HuH-7.5 (cell line): ENCODE data around the gene SCGB3A2.

Experiments used
- DNase-seq: peaks from one replicate; pipeline ENCODE4 v3.0.0; 2011; ENCODE audit warnings: low spot score

SCGB3A2 gene

DNA sequence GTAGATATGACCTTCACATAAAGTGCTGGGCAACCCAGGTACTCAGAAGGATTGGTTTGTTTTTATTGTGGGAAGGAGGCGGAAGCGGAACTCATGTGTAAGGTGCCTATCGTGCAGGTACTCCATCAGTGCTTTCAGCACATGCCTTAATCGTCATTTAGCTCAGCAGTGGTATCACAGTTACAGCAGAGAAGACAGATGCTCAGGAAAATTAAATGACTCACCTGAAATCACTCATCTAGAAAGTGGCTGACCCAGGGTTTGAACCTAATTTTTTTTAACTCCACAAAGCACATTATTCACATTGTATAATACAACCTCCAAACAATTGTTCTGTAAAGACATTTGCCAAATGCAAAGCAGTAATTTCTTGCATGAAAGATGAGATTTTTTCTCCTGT lies 25.6 kb downstream of the SCGB3A2 start:
- DNase-seq, result no peak

- DNase-seq, result peak; percentile 7
Measured at GRCh38 chr5:147906326-147907095, 28.0 kb downstream of the SCGB3A2 start, which contains the start of gene C5orf46. TSS of gene C5orf46 (minus strand) at chr5:147906538. CDS start at chr5:147906501, 37 bp downstream.

- no peak for DNase-seq
Measured at GRCh38 chr5:147911427-147911826, 32.9 kb downstream of the SCGB3A2 start.

DNA sequence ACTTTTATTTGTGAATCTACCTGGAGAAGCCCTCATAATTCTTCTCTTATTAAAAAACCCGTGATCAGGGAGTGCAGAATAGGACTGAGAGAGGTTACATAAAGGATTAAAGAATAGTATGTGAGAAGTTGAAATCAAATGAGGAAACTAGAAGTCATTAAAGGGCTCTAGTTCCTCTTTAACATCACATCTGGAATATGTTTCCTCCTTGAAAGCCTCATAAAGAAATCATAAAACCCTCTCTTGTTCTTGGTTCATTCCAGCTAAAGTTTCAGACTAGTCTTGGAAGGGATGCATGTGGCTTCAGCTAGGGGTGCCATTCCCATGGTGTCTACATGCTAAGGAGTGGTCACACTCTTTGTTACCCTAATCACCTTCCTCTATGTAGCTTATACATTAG lies 33.5 kb downstream of the SCGB3A2 start:
- DNase-seq, result no peak

DNA sequence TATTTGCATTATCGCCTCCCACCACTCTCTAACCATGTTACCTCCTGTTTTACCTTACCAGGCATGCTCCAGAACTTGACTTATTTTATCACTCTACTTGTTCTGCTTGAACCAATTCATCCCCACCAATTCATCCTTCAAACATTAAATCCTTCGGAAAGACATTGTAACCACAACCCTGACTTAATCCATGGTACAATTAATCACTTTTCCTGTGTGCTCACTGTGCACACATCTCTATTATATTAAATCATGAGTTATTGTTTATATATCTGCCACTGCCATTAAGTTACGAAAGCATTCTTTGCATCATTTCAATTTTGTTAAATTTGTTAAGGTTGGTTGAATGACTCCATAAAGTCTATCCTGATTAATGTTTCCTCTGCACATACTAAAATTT lies 35.3 kb downstream of the SCGB3A2 start:
- no peak for DNase-seq

DNA sequence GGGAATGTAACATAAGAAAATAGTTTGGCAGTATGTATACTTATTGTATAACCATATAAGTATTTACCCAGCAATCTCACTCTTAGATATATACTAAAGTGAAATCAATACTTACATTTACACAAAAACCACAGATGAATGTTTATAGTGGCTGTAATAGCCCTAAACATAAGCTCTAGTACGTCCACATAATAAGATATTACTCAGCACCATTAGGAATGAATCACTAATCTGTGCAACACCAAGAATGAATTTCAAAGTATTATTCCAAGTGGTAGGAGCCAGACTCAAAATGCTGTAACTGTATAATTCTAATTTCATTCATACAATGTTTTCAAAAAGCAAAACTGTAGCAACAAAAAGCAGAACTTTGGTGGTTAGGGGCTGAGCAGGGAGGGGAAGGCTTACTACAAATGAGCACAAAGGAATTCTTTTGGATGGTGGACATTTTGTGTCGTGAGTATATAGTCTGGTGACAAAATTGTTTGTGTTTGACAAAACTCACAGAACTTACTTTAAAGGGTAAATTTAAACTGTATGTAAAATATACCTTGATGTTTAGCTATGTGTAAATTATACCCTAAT lies 39.7 kb downstream of the SCGB3A2 start:
- no peak for DNase-seq

- DNase-seq, result no peak
Measured at GRCh38 chr5:147918899-147919298, 40.4 kb downstream of the SCGB3A2 start.

DNA sequence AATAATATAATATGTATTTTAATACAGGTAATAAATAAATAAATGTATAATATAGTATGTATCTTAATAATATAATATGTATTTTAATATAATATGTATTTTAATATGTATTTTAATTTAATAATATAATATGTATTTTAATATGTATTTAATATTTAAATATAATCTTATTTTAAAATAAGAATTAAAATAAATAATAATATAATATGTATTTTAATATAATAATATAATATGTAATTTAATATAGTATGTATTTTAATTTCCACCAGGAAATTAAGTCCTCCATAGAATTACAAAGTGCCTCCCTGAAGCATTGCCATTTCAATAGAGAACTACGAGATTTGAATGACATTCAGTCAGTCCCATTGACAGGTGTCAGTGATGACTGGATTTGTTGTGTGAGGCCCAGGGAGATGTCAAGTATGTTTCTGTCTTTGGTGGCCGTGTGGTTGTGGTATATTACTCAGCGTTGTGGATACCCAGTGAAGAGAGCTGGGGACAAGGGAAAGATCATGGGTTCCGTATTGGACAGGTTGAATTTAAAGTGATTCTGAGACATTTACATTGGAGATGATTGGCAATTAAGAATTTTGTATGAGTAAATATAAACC lies 42.0 kb downstream of the SCGB3A2 start:
- DNase-seq, result no peak

DNA sequence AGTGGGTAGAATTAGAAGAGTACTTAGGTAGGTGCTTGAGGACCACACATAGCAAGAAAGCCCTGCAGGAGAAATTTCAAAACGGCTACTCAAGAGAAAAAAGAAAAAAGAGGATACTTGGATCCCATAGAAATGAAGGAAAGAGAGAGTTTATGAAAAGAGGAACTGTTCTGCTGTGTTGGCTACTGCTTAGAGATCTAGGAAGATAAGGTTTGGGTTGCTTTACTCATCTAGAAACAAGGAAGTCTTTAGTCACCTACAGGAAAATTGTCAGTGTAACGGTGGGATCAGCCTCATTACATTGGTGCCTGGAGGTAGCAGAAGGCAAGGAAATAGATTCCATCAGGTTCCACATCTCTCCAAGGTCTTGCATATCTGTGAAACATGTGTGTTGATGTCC lies 42.6 kb downstream of the SCGB3A2 start:
- no peak for DNase-seq

- DNase-seq, result no peak
Measured at GRCh38 chr5:147925020-147925419, 46.5 kb downstream of the SCGB3A2 start.

DNA sequence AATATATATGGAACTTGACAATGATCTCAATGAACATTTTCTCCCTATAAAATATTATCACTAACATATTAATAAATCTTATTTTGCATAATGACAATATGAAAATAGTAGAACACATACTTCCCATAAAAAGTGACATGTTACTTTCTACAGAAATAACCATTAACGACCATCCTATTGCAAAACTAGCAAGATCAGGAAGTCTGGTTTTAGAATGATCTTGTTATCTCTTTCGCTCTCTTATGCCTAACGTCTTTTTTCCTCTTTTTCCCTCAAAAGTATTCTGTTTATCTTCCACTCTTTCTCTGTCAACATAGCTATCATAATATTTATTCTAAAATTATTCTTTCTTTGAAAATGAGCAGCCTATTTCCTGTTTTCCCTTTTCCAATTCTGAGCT lies 49.4 kb downstream of the SCGB3A2 start:
- DNase-seq, result no peak

DNA sequence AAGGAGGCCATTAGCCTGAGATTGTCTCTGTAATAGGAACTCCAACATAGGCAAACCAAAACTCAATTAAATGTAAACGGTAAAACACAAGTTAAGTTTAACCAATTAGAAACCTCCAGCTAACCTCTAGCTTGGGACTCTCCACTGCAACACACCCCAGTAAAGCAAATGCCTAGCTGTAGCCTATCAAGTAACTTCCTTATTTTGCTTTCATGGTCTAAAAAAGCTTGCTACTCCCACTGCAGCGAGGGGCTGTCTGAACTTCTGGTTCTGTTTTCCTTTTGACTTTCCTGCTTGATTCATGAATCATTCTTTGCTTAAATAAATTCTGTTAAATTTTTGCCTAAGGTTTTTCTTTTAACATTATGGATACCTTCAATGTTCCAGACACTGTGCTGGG lies 52.3 kb downstream of the SCGB3A2 start:
- no peak for DNase-seq
